Hematopoietic multipotent progenitor cell treated with erythropoietin and hydrocortisone succinate and interleukin-3 and kit ligand, for 8 days (in vitro differentiated cells): ENCODE measurements around the gene PRDM1.
"Not testable (repeated sequence)": the region's sequence is repeated elsewhere in the genome, so short reads cannot be mapped to it uniquely, and the experiment has no call there.

Source experiments
- DNase-seq: peaks from one replicate; pipeline ENCODE4 v3.0.0-alpha.2; 2015

PRDM1 gene

DNA sequence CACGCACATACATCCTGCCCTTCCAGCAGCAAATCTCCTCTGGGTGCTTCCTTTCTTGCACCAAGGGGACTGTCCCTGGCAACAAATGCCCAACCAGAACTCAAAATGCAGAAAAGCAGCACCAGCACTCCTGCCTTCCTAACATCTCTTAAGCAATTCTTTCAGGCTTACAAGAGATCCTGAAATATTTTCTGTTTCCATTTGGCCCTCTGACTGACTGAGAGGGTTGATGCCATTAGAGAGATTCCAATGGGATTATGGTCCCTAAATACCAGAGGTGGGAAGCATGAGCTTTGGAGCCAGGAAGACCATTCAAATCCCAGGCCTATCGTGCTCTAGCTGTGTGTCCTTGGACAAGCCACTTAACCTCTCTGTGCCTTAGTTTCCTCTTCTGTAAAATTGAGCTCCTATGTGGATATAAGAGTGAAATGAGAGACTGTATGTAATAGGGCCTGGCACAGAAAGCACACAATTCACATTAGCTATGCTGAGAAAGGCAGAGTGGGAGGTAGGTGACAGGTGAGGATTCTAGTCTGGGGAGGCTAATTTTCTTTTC, 56.8 kb downstream of the PRDM1 start:
- DNase-seq = no peak

DNA sequence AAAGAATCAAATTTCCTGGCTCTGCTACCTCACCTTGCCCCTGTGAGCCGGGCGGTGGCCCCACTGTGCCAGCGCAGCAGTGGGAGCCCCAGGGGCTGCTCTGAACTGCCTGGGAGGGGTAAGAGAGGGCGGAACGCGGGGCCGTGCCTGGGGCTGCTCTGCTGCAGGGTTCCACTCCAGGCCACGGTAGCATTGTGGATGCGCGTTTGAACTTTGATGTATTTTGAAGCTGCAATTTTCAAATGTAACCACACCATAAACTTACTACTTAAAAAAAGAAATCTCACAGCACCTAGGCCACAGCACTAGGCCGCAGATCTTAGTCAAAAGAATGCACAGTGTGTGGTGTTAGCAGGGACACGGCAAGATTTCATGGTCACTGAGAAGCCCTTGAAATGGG, 57.5 kb downstream of the PRDM1 start:
- DNase-seq = no peak

DNA sequence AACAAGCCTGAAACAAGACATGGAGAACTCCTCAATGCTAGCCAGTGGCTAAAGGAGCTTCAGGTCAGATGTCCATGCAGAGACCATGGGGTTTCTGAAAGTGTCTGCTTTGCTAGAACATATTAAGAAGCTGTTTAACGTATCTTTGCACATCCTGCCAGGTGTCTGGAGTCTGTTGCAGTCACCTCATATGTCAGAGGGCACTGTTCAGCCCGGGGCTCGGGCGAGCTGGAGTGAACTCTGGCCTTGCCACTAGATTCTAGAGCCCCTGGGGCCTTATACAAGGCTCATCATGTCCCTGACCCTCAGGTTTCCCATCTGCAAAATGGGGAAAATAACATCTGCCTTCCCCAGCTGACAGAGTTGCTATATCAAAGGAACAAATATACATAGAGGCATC, 59.0 kb downstream of the PRDM1 start:
- no peak for DNase-seq

DNA sequence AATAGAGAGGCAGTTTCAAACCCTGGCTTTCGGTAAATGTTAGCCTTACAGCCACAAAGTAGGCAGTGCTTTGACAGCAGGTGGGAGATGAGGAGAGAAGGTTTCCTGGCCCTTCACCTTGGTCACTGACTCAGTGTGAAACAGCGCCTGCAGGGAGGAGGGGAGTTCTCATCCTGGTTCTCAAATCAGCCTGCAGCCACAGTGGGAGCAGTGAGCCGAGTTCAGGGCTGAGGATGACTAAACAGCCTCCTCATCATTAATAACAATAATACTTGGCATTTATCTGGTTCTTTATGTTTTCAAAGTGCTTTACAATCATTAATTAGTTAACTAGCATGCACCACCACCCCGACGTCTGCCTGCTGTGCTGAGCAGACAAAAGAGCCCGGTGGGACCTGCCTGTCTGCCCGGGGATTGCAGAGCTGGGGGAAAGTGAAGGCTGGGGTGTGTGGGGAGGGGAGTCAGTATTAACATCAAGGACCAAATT, 59.6 kb downstream of the PRDM1 start:
- DNase-seq = no peak

DNA sequence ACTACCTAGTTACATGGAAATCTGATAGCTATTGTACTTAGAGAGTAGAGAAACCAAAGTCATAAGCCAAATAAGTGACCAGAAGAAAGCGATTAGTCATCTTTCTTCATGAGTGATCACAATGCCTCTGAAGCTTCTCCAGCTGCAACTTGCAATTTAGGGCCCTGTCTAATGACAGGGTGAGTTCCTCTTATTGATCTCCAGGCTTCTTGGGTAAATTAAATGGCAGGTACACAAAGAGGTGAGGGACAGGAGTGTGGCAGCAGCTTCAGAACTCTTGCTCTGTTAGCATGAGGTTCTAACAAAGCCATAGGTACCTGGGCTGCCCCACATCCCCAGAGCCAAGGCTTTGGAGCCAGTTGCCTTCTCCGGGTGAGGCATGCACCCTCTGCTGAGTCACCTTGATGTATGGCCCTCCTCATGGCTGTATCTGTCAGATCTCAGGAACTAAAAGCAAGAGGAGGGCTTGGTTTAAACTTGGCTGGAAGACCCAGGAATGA, 60.8 kb downstream of the PRDM1 start:
- DNase-seq = no peak

DNA sequence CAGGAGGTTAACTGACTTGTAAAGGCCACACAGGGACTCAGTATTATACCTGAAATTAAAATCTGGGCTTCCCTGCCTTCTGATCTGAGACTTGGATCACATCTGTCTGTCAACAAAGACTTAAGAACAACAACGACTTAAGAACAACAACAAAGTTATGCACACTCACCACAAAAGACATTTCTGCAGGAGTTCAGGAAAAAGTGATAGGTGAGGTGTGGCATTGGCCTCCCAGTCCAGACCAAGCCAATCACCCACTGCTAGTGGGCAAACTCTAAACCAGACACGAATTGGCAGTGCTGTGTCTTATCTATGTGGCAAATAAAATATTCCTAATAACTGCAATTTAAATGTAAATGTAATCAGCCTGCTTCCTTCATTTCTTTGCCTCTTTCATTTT, 61.3 kb downstream of the PRDM1 start:
- no peak for DNase-seq

DNA sequence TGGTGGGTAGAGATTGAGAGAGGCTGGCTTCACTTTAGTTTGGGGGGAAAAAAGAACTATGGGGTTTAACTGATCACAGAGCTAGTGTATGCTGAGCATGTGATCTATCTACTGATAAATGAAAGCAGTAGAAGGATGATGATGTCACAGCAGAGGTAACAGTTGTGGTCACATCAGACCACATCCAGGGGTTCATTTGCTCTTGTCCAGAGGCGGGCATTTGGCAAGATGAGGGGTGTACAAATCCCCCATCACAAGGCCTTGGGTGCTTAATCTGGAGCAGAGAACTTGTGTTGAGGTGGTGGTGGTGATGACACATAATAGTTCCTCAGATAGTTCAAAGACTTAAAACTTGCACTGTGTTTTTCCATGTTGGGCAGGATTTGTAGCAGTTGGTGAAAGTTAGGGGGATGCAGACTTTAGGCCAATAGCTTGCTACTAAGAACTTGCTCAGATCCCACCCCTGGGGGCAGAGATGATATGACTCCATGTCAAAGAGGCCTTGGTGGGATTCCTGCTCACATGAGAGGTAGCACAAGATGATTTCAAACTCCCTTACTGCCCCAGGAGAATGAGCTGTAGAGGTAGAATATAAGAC, 63.4 kb downstream of the PRDM1 start:
- no peak for DNase-seq

DNA sequence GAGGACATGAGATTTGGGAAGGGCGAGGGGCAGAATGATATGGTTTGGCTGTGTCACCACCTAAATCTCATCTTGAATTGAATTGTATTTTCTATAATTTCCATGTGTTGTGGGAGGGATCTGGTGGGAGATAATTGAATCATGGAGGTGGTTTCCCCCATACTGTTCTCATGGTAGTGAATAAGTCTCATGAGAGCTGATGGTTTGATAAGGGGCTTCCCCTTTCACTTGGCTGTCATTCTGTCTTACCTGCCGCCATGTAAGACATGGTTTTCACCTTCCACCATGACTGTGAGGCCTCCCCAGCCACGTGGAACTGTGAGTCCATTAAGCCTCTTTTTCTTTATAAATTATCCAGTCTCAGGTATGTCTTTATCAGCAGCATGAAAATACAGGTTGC, 66.3 kb downstream of the PRDM1 start:
- not testable (repeated sequence) for DNase-seq

DNA sequence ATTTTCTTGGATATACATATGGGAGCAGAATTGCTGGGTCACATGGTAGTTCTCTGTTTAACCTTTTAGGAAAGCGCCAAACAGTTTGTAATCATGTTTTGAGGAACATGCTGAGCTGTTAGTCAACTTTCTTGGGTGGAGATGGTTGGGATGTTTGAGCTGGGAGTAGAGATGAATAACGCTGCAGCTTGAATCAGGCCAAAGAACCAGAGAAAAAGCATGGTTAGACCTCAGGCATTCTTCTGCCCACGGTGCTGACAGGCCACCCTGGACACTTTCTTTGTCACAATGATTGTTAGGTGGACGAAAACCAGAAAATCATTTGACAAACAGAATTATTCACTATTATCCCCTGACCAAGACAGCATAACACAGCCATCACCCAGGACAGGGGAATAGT, 66.8 kb downstream of the PRDM1 start:
- DNase-seq = no peak

DNA sequence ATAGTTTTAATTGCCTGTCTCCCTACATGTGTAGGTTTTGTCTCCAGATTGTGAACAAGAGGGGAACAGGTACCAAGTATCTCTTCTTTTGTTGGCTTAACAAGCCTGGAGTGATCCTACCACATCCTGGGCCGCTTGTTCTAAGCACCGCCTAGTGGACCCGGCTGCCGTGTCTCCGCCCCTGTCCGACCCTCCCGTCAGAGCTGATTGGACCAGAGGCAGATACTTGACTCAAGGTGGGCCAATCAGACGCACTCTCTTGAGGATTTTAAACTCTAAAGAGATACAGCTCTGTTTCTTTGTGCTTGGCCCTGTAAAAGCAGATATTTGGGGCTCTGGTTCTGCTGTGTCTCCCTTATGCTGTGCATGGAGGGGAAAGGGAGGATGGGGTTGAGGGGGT, 68.2 kb downstream of the PRDM1 start:
- DNase-seq = no peak

DNA sequence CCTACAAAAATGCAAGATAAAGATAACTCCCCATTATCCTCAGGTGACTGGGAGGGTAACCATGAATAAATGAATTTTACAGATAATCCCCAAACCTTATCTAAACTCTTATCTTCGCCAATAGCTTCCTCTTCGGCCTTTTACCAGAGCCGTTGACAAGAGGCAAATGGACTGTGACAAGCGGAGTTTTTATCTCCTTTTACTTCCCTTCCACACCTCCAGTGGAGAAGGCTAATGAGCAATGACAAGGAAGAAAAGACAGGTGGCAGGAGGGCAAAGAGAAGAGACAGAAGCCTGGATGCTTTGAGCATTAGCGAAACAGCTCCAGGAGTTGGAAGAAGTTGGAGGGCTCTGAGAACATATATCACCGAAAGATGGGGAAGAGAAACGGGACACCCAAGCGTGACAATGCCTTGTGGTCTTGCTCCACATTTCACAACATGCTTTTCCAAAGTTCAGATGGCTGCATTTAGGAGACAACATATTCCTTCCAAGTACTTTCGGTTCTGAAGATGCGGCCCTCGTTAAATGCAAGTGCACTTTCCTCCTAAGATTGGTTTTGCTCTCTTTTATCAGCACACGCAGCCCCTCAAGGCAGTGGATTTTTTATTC, 69.2 kb downstream of the PRDM1 start:
- no peak for DNase-seq

DNA sequence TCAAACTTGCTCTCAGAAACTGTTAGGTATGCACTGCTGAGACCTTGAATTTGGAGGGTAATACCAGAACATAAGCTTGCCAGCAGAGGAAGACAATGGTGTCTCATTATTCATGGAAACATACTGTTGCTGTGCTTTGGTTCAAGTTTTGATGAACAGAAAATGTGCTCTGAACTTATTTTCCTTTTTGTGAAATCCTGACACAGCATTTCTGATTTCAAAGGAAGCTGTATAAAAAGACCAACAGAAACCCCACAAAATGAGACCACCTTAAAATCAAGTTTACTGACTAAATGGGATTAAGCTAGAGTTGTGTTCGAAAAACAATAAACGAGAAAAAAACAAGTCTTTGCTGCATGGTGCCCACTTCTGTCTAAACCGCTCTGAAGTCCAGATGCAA, 70.3 kb downstream of the PRDM1 start:
- DNase-seq = no peak

DNA sequence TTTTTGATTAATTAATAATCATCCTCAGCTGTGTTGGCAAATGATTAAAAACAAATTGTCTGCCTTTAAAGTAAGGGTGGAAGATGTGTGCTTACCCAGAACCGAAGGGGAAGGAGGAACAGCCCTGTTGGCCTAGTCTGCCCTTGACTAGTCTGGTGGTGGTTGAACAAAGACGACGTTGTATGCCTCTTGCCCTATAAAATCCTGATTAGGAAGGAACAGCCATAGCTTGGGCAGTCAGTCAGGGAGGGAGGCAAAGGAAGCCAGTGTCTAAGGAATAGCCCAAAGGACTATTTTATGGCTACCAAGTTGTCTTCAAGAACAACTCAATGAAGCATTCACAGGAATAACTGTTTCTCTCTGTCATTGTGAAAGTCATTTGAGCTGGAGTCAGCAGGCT, 70.7 kb downstream of the PRDM1 start:
- no peak for DNase-seq

DNA sequence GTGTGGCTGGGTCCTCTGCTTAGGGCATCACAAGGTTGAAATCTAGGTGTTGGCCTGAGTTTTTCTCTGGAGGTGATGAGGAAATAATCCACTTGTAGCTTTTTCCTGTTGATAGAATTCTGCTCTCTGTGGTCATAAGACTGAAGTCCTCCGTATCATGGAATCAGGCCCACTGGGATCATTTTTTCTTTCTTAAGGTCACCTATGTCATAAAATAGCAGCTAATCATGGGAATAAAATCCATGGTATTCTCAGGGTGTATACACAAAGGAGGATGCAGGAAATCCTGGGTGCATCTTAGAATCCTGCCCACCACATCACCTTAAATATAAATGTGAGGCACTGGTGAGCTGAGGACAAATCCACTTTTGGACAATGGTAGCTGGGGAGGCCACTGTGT, 72.7 kb downstream of the PRDM1 start:
- no peak for DNase-seq
